ENCODE results near the gene ADAM11.

ADAM11 gene

DNA sequence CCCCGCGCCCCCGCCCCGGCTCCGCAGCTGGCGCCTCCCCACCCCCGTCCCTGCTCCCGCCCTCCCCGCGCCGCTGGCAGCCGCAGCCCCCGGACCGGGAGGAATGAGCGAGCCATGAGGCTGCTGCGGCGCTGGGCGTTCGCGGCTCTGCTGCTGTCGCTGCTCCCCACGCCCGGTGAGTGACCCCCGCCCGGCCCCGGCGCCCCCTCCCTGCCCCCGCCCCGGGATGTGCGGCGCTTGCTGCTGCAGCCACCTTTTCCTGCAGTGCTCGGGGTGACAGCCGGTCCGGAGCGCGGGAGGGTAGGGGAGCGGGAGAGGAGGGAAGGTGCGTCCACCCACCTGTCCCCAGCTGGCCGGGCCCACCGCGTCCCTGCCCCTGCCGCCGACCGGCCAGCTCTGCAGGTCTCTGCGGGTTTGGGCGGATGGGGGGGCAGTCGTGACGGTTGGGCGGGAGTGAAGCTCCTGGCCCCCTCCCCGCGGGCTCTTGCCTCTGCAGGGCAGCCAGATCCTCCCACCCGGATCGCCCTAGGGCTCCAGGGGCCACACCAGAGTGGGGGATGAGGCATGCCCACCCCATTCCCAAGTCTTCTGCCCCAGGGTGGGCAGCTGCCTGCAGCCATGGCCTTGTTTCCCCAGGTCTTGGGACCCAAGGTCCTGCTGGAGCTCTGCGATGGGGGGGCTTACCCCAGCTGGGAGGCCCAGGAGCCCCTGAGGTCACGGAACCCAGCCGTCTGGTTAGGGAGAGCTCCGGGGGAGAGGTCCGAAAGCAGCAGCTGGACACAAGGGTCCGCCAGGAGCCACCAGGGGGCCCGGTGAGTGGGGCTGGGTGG lies 513 bp downstream of the ADAM11 start:
- peak; percentile 2 for DNase-seq

DNA sequence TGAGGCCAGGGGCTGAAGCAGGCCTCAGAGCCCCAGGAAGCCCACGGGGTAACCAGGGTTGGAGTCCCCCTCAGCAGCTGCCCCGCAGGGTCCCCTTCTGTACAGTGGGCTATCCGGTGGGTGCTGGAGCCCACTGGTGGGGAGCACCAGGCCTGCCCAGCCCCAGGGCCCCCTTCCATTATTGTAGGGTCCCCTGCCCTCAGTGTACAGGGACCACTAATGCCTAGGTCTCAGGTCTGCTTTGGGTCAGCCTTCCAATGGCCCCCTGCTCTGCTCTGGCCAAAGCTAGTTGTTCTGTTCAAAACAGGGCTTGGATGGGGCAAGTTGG lies 1.1 kb downstream of the ADAM11 start:
- DNase-seq: no peak

DNA sequence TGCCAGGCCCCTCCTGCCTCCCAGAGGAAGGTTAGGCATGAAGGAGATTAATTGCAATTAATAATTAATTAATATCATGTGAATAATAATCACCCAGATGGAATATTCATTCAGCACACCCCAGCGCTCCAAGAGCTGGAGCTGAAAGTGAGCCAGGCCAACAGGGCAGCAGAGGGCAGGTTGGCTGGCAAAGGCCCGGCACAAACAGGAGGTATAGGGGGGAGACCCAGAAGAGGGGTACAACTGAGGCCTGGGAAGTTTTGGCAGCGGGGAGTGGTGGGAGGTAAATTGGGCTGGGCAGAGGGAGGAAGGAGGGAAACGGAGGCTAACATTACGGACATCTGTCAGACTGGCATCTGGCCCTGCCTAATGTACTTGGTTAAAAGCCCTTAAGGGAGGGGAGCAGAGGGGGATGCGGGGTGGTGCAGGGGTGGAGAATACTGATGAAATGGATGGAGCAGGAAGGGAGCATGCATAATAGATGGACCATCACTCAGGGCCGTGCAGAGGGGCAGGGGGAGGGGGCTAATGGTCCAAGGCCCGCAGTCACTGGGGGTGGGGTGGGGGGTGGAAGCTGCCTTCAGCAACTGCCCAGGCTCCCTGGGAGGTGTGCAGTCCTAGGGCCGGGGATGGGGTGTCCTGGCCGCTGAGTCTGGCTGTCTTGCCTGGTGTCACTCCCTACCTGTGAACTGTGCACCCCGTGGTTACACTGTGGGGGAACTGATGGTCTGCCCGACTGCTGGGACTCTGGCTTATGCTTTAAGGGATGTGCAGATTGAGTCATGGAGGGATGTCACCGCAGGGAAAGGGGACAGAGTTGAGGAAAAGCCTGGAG lies 1.9 kb downstream of the ADAM11 start:
- DNase-seq: no peak

DNA sequence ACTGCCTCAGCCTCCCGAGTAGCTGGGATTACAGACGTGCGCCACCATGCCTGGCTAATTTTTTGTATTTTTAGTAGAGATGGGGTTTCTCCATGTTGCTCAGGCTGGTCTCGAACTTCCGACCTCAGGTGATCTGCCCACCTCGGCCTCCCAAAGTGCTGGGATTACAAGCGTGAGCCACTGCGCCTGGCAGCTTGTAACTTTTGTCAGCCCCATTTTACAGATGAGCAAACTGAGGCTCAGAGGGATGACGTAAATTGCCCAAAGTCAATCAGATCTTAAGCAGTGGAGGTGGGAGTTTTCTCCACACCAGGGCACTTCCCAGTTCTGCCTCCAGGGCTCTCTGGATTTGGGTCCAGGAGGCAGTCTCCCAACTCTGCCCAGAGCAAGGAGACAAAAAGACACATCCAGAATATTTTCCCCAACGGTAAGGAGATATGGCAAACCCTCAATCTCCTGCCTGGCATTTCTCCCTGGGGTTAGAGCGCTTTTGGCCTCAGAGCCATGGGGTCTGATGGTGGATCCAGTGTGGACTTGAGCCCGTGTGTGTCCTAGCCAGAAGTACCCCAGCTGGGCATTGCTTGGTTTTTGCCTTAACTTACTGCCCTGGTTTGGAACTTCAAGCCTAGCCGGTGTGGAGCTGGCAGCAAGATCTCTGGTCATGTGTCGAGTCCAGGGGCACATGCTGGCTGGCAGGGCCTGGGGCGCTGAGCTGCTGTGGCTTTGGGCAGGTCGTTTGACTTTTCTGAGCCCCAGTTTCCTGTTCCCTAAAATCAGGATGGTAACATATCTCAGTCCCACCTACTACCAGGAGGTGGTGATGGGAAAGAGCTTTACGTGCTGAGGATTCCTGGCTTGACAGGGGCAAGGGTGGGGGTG lies 3.4 kb downstream of the ADAM11 start:
- no peak for DNase-seq

DNA sequence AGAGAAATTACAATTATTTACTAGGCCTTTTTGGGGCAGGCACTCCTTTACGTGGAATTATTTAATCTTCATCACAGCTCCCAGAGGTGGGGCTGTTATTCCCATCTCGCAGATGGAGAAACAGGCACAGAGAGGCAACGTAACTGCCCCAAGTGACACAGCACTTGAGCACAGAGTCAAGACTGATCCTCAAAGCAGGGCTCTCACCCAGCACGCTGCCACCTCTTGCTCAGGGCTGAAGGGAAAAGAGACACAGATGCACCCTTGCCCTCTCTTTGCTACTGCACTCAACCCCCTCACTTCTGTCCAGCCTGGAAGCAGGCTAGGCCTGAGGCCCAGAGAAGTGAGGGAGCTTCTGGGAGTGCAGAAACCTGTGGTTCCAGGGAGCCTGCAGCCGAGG lies 4.4 kb downstream of the ADAM11 start:
- no peak for DNase-seq

DNA sequence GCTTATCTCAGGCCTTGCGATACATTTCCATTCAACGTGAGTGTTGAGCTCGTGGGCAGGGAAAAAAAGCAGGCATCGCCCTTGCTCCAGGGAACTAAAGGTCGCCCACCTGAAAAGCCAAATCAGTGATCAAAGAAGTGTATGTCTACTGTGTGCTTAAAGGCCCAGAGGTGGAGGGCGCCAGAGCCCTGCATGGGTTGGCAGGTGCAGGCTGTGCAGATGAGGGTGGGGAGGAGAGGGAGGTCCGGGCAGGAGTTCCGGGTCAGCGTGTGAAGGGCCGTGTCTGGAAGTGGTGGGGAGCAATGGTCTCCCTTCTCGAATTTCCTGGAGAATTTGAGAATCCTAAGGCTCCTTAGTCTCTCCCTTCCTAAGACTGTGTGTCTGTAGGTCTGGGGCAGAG lies 7.2 kb downstream of the ADAM11 start:
- no peak for DNase-seq

DNA sequence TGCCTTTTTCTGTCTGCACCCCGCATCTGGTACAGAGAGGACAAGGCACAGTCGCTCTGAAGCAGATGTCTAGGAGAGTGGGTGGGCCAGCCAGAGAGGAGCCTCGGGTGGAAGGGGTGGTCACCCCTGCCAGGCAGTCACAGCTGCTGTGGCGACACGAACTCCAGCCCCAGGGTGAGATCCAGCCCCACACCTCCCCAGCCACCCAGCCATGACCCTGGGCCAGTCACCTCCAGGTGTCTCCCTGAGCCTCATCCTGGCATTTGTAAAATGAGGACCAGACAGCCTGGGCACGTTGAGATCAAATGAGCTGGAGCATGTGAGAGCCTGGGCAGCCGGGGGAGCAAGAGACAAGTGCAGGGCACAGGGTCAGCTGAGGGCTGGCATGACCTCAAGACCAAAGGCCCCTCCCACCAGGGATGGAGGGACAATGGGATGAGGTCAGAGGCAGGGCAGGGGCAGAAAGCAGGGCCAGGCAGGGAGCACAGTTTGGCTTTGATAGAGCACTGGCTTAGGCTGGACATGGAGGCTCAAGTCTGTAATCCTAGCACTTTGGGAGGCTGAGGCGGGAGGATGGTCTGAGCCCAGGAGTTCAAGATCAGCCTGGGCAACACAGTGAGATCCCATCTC lies 7.7 kb downstream of the ADAM11 start:
- DNase-seq: no peak

DNA sequence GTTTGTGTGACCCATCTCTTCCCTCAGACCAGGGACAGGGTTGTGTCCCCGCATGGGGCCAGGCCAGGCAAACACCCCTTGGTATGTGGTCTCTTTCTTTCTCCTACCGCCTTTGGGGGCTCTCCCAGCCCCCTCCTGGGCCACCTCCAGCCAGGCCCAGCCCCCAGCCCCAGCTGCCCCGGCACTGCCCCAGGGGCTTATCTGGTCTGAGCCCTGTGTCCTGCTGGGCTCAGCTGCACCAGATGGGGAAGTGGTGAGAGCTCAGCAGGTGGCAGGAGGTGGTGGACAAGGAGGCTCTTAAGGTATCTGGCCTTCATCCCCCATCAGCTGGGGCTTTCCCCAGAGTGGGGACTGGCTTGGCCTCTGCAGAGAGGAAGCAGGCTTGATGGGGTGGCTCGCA lies 8.7 kb downstream of the ADAM11 start:
- DNase-seq: no peak

DNA sequence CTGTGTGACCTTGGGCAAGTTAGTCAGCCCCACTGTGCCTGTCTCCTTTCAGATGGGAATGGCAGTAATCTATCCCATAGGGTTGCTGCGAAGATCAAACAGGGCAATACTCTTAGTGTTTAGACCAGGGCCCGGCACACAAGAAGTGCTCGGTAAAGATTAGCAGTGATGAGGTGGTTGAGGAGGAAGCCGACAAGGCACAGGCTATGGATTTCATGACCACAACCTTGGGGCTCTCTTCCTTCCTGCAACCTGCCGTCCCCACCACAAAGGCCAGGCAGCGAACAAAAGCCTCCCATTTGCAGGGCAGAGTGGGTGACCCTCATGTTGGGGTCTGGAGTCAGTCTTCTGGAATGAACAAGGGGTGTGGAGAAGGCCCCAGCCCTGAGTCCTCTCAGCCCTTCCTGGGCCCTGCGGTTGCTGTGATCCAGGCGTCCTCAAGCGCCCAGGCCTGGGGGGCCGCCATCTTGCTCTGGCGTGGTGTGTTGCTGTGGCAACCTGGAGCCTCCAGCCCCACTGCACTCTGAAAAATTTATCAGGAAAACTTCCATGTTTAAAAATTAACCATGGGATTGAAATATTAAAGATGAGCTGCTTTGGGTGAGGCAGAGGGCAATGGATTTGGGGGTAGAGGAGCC lies 9.8 kb downstream of the ADAM11 start:
- no peak for DNase-seq

DNA sequence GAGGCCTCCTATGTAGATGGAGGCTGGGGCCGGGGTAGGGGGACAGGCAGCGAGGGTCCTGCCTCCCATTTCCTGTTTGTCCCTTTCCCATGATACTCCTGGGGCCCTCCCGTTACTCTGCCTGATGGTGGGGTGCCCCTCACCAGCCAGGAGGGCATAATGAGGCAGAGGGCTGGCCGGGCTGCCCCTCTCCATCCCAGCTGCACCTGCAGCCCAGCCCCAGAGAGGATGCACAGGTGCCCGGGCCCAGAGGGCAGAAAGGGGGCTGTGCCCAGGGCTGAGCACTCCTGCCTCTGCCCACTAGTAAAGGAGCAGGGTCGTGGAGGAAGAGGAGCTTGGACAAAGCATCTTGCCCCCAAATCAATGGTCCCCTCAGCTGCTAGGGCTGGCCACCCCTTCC lies 10.4 kb downstream of the ADAM11 start:
- no peak for DNase-seq

DNA sequence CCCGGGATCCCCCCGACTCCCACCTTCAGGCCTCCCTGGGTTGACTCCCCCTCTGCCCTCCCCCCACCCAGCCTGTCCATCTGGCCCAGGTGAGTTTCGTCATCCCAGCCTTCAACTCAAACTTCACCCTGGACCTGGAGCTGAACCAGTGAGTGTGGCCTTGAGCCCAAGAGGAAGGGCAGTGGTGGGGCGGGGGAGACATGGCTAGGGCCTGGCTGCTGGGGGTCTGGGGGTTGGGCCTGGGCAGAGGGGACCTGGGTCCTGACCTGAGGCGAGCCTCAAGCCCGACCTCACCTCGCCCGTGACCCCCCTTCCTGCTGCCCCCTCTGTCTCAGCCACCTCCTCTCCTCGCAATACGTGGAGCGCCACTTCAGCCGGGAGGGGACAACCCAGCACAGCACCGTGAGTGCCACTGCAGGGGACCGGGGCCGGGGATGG lies 10.9 kb downstream of the ADAM11 start:
- DNase-seq: no peak

DNA sequence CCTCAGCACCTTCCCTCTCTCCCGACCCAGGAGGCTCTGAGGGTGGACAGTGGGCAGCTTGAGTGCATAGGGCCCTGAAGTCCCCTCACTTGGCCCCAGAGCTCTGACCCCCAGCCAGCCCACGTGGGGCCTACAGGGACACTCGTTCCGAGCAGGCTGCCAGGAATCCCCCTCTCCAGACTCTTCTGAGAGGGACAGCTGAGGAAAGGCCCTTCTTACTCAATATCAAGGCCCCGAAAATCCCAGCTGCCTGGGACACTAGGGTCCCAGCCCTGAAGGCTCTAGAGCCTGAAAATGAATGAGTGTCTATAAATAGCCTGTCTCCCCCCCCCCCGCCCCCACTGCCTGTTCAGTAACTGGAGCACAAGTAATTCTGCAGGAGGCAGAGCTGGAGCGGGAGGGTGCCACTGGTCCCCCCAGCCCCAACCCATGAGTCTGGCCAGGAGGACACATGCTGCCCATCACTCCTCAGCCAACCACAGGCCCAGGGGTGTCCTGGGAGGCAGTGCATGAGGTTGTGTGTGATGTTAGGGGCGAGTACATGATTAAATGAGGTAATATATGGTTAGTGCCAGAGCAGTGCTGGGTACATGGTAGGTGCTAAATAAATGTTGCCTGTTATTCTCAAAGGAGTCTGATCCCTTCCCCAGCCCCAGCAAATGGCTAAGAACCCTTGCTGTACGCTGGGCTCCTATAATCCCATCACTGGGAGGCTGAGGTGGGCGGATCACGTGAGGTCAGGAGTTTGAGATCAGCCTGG lies 11.6 kb downstream of the ADAM11 start:
- no peak for DNase-seq

DNA sequence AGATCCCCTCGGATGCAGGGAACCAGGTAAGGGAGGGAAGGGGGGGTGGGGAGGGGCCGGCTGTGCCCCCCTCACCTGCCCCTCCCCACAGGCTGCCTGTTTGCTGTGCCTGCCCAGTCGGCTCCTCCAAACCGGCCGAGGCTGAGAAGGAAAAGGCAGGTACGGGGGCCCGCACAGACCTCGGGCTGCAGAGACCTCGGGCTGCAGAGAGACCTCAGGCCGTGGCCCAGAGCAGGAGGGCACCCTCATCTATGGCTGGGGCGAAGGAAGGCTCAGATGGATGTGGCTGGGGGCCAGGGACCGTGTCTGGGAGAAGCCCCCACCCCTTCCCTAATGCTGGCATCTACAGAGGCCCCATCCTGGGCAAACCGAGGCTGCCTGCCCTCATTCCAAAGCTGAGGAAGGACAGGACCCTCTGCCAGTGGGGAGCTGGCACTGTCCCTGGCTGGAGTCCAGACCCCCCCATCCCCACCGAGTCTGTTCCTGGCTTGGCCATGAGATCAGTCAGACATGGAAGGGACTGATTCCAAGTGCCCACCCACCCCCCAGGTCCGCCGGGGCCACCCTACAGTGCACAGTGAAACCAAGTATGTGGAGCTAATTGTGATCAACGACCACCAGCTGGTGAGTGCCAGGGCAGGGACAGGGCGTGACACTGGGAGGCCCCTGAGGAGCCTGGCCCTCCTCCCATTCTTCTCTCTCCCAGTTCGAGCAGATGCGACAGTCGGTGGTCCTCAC lies 13.7 kb downstream of the ADAM11 start:
- DNase-seq: no peak

DNA sequence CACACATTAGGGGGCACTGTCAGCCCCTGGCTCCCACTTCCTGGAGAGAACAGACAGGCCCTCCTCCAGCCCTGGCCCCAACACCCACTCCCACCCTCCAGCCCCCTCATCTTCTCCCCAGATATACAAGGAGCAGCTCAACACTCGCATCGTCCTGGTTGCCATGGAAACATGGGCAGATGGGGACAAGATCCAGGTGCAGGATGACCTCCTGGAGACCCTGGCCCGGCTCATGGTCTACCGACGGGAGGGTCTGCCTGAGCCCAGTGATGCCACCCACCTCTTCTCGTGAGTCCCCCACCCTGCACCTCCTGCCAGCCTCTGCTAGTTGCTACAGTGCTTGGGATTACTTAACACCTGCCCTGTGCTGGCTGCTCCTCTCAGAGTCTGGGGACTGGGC lies 14.4 kb downstream of the ADAM11 start:
- no peak for DNase-seq

DNA sequence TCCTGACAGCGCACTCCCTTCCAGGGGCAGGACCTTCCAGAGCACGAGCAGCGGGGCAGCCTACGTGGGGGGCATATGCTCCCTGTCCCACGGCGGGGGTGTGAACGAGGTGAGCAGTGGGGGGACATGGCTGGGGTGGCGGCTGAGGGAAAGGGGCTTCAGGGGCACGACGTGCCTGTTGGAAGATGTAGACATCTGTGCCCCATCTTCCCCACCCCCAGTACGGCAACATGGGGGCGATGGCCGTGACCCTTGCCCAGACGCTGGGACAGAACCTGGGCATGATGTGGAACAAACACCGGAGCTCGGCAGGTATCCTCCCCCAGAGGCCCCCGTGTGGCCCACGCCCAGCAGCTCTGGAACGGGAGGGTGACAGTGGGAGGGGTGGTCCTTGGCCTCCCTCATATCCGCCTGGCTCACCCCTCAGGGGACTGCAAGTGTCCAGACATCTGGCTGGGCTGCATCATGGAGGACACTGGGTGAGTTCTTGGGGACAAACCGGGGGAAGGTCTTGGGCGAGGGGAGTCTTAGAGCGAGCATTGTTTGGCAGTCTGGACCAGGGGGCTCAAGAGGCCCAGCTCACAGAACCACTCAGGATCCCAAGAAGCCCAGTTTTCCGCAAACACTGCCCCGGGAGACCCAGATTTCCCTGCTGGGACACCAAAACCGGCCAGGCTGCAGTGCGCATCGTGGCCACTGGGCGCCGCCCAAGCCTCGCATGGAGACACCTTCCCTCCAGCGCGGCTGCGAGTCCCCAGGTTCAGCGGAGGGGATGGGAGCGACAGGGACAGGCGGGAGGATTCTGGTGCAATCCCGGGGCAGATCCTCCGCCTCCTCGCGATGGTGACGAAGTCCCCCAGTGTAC lies 15.7 kb downstream of the ADAM11 start:
- peak; percentile 92 for DNase-seq

DNA sequence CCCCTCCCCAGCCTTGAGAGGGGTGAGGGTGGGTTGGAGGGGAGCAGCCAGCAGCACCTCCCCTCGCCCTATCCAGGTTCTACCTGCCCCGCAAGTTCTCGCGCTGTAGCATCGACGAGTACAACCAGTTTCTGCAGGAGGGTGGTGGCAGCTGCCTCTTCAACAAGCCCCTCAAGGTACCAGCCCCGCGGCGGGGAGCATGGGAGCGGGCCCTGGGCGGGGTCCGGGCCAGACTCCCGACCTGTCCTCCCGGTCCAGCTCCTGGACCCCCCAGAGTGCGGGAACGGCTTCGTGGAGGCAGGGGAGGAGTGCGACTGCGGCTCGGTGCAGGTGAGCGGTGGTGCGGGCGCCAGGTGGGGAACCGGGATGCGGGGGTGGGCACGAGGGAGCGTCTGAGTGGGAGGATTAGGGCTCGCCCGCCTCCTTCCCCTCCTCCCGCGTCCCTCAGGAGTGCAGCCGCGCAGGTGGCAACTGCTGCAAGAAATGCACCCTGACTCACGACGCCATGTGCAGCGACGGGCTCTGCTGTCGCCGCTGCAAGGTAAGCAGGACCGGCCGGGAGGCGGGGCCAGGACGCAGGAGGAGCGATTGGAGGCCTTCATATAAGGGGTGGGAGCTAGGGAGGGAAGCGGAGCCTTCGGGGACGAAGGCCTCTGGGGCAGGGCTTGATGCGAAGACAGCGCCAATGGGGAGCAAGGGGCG lies 16.5 kb downstream of the ADAM11 start:
- peak; percentile 98 for DNase-seq

DNA sequence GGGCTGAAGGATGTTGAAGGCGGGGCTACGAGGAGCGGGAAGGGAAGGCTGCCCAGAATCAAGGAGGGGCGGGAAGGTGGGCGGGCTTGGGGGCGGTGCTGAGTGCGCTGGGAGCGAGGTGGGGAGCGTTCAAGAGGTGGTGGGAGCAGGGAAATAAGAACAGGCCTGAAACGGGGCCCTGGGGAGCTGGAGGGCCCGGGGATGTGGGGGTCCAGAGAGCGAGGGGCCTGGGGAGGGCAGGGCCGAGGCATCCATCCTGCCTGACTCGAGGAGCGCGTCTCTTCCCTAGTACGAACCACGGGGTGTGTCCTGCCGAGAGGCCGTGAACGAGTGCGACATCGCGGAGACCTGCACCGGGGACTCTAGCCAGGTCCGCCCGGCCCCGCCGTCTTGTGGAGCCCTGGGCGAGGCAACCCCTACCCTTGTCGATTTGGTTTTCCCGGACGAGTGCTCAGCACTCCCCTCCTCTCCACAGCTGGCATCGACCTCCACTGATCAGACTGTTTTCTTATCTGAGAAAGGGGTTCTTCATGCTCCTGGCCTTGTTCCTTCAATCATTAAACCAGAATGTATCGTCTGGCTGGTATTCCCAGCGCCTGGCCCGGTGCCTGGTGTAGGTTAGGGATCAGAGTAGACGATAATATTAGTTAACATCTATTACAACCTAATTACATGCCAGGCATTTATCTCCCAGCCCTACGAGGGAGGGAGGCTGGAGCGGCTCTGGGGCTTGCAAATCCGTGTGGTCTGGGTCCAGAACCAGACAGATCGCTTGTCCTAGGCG lies 17.2 kb downstream of the ADAM11 start:
- DNase-seq: no peak

Data from activated naive CD4-positive, alpha-beta T cell treated with Interleukin-2 at 50 U/mL for 16 hours (primary cell).